Type B pancreatic cell (in vitro differentiated cells): Measurements from ENCODE around the gene FRMD1. TPM values are rescaled to one million over a fixed set of nuclear protein-coding genes. Genes with fewer than 3 reads are reported as not detected.

Experiments
- DNase-seq: peaks from one replicate; pipeline ENCODE4 v3.0.0; 2021; ENCODE audit warnings: mixed read lengths; ENCODE audit not compliant: unreplicated experiment; ENCODE audit errors: extremely low spot score
- H3K27ac Mint-ChIP-seq: 2 replicates; pipeline ENCODE4 v1.8.0; 2021; ENCODE audit warnings: mild to moderate bottlenecking, mixed read lengths
- H3K27me3 Mint-ChIP-seq: 2 replicates; pipeline ENCODE4 v1.8.0; 2021; ENCODE audit warnings: mixed read lengths
- H3K36me3 Mint-ChIP-seq: 2 replicates; pipeline ENCODE4 v1.8.0; 2021; ENCODE audit warnings: mixed read lengths
- H3K4me1 Mint-ChIP-seq: one replicate; pipeline ENCODE4 v1.8.0; 2021; ENCODE audit warnings: mixed read lengths; ENCODE audit not compliant: unreplicated experiment
- H3K4me3 Mint-ChIP-seq: 2 replicates; pipeline ENCODE4 v1.8.0; 2021; ENCODE audit warnings: mild to moderate bottlenecking, mixed read lengths
- H3K9me3 Mint-ChIP-seq: 2 replicates; pipeline ENCODE4 v1.8.0; 2021; ENCODE audit warnings: mixed read lengths
- total RNA-seq: library from RNA; stranded (reverse); gene quantifications from 2 replicates; pipeline ENCODE4 v1.2.1, GENCODE V29; 2021; ENCODE audit warnings: low replicate concordance
- TF ChIP-seq, protein P1 (sequence below): fragments of 200-600 bp; sonication (generic); conservative IDR thresholded peaks from 2 replicates; pipeline ENCODE4 v1.5.0; 2021; ENCODE audit warnings: antibody characterized with exemption, mild to moderate bottlenecking

The FRMD1 gene
- total RNA-seq, 1 donor from 2014 or later, result 0.17 TPM

DNA sequence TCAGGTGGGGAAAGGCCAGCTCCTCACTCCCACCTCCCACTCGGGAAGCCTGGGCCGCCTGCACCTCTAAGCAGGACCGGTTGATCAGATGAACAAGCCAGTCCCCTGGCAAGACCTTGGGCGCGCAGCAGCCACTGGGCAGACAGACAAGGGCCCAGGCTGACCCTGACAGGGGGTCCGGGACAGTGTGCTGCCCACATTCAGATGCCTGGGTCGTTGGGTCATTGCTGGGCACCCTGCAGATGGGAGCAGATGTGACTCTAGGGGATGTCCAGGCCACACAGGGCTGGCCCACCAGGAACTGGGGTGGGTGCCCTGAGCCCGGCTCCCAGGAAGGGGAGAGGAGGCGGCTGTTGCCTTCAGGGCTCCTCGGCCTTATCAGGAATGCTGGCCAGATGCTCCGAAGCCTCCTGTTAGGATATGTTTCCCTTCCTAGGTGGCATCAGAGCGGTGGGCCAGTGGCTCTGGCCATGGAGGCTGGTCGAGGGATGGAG is 17.3 kb upstream of the FRMD1 start:
- no peaks in the 10 kb centered on the region for H3K36me3 Mint-ChIP-seq
- TF ChIP-seq, protein P1, sequence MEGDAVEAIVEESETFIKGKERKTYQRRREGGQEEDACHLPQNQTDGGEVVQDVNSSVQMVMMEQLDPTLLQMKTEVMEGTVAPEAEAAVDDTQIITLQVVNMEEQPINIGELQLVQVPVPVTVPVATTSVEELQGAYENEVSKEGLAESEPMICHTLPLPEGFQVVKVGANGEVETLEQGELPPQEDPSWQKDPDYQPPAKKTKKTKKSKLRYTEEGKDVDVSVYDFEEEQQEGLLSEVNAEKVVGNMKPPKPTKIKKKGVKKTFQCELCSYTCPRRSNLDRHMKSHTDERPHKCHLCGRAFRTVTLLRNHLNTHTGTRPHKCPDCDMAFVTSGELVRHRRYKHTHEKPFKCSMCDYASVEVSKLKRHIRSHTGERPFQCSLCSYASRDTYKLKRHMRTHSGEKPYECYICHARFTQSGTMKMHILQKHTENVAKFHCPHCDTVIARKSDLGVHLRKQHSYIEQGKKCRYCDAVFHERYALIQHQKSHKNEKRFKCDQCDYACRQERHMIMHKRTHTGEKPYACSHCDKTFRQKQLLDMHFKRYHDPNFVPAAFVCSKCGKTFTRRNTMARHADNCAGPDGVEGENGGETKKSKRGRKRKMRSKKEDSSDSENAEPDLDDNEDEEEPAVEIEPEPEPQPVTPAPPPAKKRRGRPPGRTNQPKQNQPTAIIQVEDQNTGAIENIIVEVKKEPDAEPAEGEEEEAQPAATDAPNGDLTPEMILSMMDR, result no peak

GRCh38 chr6:168095716-168096250 is 16.8 kb upstream of the FRMD1 start:
- TF ChIP-seq, protein P1, result no peak
- Mint-ChIP-seq H3K4me3 (no peak overlapping the region), H3K36me3 (no peaks in the 10 kb centered on the region), H3K9me3 (no peaks in the 10 kb centered on the region), H3K4me1 (peaks cover 23% of the 10 kb centered on the region), H3K27ac (no peak overlapping the region), H3K27me3 (no peaks in the 10 kb centered on the region)
- no peak for DNase-seq

More for the DNA sequence above, 17.3 kb upstream of the FRMD1 start:
- DNase-seq, result no peak
- Mint-ChIP-seq H3K9me3 (no peaks in the 10 kb centered on the region), H3K4me1 (peaks cover 18% of the 10 kb centered on the region), H3K4me3 (no peak overlapping the region), H3K27me3 (no peaks in the 10 kb centered on the region), H3K27ac (no peak overlapping the region)

DNA sequence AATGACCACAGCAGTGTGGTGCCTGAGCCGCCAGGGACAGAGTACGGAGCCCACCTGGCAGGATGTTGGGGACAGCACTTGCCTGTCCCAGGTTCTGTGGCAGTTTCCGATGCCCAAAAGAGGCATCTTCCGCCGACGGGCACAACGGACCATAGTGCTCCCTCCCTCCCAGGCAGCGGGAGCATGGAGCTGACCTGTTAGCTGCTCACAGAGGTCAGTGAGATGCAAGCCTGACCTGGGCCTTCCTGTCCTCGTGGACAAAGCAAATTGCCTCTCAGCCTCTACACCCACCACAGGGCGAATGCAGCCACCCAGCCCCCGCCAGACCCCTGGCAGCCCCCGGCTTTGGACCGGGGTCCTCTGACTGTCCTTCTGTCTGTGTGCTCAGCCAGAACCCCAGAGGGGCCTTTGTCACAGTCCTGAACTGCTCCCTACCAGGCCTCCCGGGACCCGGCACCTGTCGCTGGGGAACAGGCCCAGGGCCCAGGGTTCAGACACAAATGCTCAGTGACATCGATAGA is 16.2 kb upstream of the FRMD1 start:
- H3K9me3 Mint-ChIP-seq, result no peaks in the 10 kb centered on the region
- H3K27me3 Mint-ChIP-seq, result no peaks in the 10 kb centered on the region
- no peak for DNase-seq
- H3K36me3 Mint-ChIP-seq, result no peaks in the 10 kb centered on the region
- H3K27ac Mint-ChIP-seq, result no peak overlapping the region
- peaks cover 27% of the 10 kb centered on the region for H3K4me1 Mint-ChIP-seq
- TF ChIP-seq, protein P1, result no peak
- H3K4me3 Mint-ChIP-seq, result no peak overlapping the region

DNA sequence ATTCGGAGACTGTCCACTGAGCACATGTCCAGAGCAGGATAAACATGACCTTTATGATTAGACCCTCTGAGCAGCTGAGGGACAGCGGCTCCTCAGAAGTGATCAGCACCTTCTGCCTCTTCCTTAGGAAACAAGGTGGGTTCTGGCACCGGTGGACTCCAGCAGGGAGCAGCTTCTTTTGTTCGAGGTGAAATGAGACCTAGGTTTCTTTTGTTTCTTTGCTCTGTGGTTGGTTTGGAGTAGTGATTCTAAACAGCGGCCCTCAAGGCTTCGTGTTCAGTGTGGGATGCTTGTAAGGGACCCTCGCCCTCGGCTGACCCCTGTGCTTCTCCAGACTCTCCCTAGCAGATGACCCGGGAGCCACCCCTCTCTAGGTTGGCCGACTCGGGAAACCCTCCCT is 14.6 kb upstream of the FRMD1 start:
- peak overlapping the region; percentile 36 for H3K27ac Mint-ChIP-seq
- H3K4me1 Mint-ChIP-seq, result peaks cover 26% of the 10 kb centered on the region
- H3K4me3 Mint-ChIP-seq, result no peak overlapping the region
- no peaks in the 10 kb centered on the region for H3K9me3 Mint-ChIP-seq
- TF ChIP-seq, protein P1, result no peak
- DNase-seq, result no peak
- no peaks in the 10 kb centered on the region for H3K27me3 Mint-ChIP-seq
- H3K36me3 Mint-ChIP-seq, result no peaks in the 10 kb centered on the region

DNA sequence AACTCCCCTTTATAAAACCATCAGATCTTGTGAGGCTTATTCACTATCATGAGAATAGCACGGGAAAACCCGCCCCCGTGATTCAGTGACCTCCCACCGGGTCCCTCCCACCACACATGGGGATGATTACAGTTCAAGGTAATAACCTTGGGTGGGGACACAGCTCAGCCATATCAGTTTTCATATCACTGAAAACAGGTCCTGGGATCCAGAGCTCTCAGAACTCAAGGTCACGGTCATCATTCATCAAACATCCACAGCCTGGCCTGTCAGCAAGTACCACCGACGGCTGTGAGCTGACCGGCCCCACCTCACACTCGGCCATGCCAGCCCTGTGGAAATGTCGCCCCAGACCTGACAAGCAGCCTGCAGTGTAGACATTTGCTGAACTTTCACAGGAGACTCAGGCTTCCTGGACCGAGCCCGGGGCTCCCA is 14.1 kb upstream of the FRMD1 start:
- Mint-ChIP-seq H3K27me3 (no peaks in the 10 kb centered on the region), H3K36me3 (no peaks in the 10 kb centered on the region), H3K4me3 (no peak overlapping the region), H3K9me3 (no peaks in the 10 kb centered on the region), H3K4me1 (peaks cover 31% of the 10 kb centered on the region), H3K27ac (no peak overlapping the region)
- TF ChIP-seq, protein P1, result no peak
- DNase-seq, result no peak
